Activated T-cell treated with anti-CD3 and anti-CD28 coated beads, Interleukin-2, amount 50 U/mL, for 4 hours (primary cell): ENCODE measurements around the gene SMAD9. TPM values are rescaled to one million over a fixed set of nuclear protein-coding genes. Genes with fewer than 3 reads are reported as not detected.

Source experiments
- ATAC-seq, 2 donors: fragments of 200-7000 bp; cut with Tn5 transposase; one replicate each; pipeline ENCODE4 v1.10.0; 2021
- DNase-seq: peaks from one replicate; pipeline ENCODE4 v3.0.0-alpha.2; 2020
- H3K27me3 Mint-ChIP-seq: one replicate; pipeline ENCODE4 v1.8.0; 2021; ENCODE audit warnings: low read depth, mixed read lengths
- H3K36me3 Mint-ChIP-seq: one replicate; pipeline ENCODE4 v1.8.0; 2022; ENCODE audit warnings: mixed read lengths; ENCODE audit not compliant: insufficient read depth
- H3K4me1 Mint-ChIP-seq: one replicate; pipeline ENCODE4 v1.8.0; 2021; ENCODE audit warnings: low read depth, mixed read lengths
- H3K4me3 Mint-ChIP-seq: one replicate; pipeline ENCODE4 v1.8.0; 2021; ENCODE audit warnings: mild to moderate bottlenecking, moderate library complexity, mixed read lengths
- H3K9me3 Mint-ChIP-seq: one replicate; pipeline ENCODE4 v1.8.0; 2021; ENCODE audit warnings: mixed read lengths
- total RNA-seq, 3 donors: library from RNA; stranded (reverse); gene quantifications; one replicate each; pipeline ENCODE4 v1.2.1, GENCODE V29; 2021

The SMAD9 gene
- total RNA-seq, 3 donors from 2014 or later: not detected

- Mint-ChIP-seq H3K4me1 (no peaks in the 10 kb centered on the region), H3K9me3 (no peaks in the 10 kb centered on the region), H3K36me3 (no peaks in the 10 kb centered on the region), H3K4me3 (no peak overlapping the region), H3K27me3 (peaks cover 10% of the 10 kb centered on the region)
- no peak for ATAC-seq
- no peak for DNase-seq
Measured at GRCh38 chr13:36804588-36804987, 115.5 kb downstream of the SMAD9 start.

GRCh38 chr13:36801035-36801434, 119.0 kb downstream of the SMAD9 start:
- Mint-ChIP-seq H3K36me3 (no peaks in the 10 kb centered on the region), H3K9me3 (no peaks in the 10 kb centered on the region), H3K27me3 (peaks cover 6% of the 10 kb centered on the region), H3K4me1 (no peaks in the 10 kb centered on the region), H3K4me3 (no peak overlapping the region)
- no peak for DNase-seq
- ATAC-seq: no peak

DNA sequence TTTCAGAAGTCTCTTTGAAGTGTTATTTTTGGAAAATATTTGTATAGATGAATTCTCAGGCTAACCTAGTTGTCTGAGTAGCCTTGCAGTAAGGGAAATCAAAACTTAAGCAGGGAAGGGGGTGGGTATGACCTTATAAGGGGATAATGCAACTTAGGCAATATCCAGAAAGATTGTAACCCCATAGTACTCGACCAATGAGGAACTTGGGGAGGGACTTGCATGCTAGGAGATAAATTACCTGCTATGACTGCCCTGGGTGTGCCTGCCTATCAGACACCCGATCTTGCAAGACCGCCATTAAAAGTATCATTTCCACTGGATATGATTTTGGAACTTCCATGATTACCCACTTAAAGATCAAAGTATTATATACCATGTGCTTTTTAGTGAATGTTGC, 124.0 kb downstream of the SMAD9 start:
- ATAC-seq: no peak
- Mint-ChIP-seq H3K27me3 (peaks cover 9% of the 10 kb centered on the region), H3K4me1 (no peaks in the 10 kb centered on the region), H3K4me3 (no peak overlapping the region), H3K36me3 (no peaks in the 10 kb centered on the region), H3K9me3 (no peaks in the 10 kb centered on the region)
- DNase-seq: no peak

GRCh38 chr13:36795463-36795862, 124.6 kb downstream of the SMAD9 start:
- ATAC-seq: no peak
- no peaks in the 10 kb centered on the region for H3K9me3 Mint-ChIP-seq
- H3K4me1 Mint-ChIP-seq: no peaks in the 10 kb centered on the region
- no peaks in the 10 kb centered on the region for H3K36me3 Mint-ChIP-seq
- H3K4me3 Mint-ChIP-seq: no peak overlapping the region
- DNase-seq: no peak
- H3K27me3 Mint-ChIP-seq: peaks cover 9% of the 10 kb centered on the region

Other genes with a start within 250 kb of the SMAD9 start
- gene SERTM1, start 246.2 kb downstream of the SMAD9 start, total RNA-seq: not detected
- 10 to 100 TPM in 2 of 3 donors, 1 to 10 TPM in 1; 9.7 to 10.8 (median 10.4) TPM for gene RFXAP, start 101.0 kb downstream of the SMAD9 start, total RNA-seq
- 10 to 100 TPM; 46.1 to 50.8 (median 49.3) TPM for gene ALG5, start 79.1 kb upstream of the SMAD9 start, total RNA-seq
- gene EXOSC8, start 80.5 kb upstream of the SMAD9 start, total RNA-seq: 100 to 1,000 TPM; 123 to 153 (median 134) TPM
- 10 to 100 TPM; 44.4 to 51.8 (median 45.6) TPM for gene SUPT20H, start 139.4 kb upstream of the SMAD9 start, total RNA-seq
- gene CSNK1A1L, start 185.4 kb upstream of the SMAD9 start, total RNA-seq: not detected